IMR-90 (cell line): Measurements from ENCODE around the gene SPRED2. TPM values are rescaled to one million over a fixed set of nuclear protein-coding genes. Genes with fewer than 3 reads are reported as not detected.

Source experiments
- ATAC-seq: fragments of 200-7000 bp; cut with Tn5 transposase; 2 replicates; pipeline ENCODE4 v1.9.1; 2020; ENCODE audit warnings: low read depth, mild to moderate bottlenecking, moderate library complexity
- BruUV-seq: library from RNA; stranded (reverse); fragments of 400-500 nt; replicated peaks from 2 replicates; lab custom pipeline; 2021; lab: Mats Ljungman, UMichigan
- CTCF ChIA-PET: fragments of 300-600 bp; formaldehyde crosslinking; extraction: SDS; loops from one replicate; lab custom pipeline; 2021; ENCODE audit warnings: antibody characterized with exemption; lab: Yijun Ruan, JAX
- POLR2A ChIA-PET: fragments of 300-600 bp; sonication (Branson Sonifier 250); formaldehyde crosslinking; loops from one replicate; lab custom pipeline; 2022; ENCODE audit warnings: antibody characterized with exemption; ENCODE audit not compliant: unreplicated experiment; lab: Charles Lee
- DNase-seq: peaks from one replicate; pipeline ENCODE4 v3.0.0; 2013
- H2AFZ ChIP-seq: replicated peaks from 2 replicates; pipeline ENCODE3; 2013; ENCODE audit warnings: low read length, mild to moderate bottlenecking; ENCODE audit not compliant: poor library complexity
- H2AK5ac ChIP-seq: 2 replicates; pipeline ENCODE4 v1.6.1; 2013; ENCODE audit warnings: low read depth, low read length, inconsistent platforms
- H2AK9ac ChIP-seq: replicated peaks from 2 replicates; pipeline ENCODE3; 2013; ENCODE audit warnings: mild to moderate bottlenecking, low read depth, low read length, moderate library complexity; ENCODE audit not compliant: poor library complexity
- H2BK120ac ChIP-seq: 2 replicates; pipeline ENCODE4 v1.6.1; 2013; ENCODE audit warnings: low read depth, low read length, inconsistent platforms
- H2BK15ac ChIP-seq: 3 replicates; pipeline ENCODE4 v1.6.1; 2013; ENCODE audit warnings: low read depth, low read length, inconsistent platforms
- H2BK20ac ChIP-seq: 2 replicates; pipeline ENCODE4 v1.6.1; 2013; ENCODE audit warnings: low read depth, mild to moderate bottlenecking, inconsistent platforms, low read length, moderate library complexity
- H2BK5ac ChIP-seq: 2 replicates; pipeline ENCODE4 v1.6.1; 2013; ENCODE audit warnings: mild to moderate bottlenecking, low read depth, low read length, inconsistent platforms; ENCODE audit not compliant: poor library complexity, severe bottlenecking
- H3K14ac ChIP-seq: replicated peaks from 2 replicates; pipeline ENCODE4 v1.6.1; 2013; ENCODE audit warnings: low read depth, low read length, inconsistent platforms
- H3K18ac ChIP-seq: 2 replicates; pipeline ENCODE4 v1.6.1; 2013; ENCODE audit warnings: low read depth, low read length, control low read depth
- H3K23ac ChIP-seq: 2 replicates; pipeline ENCODE4 v1.6.1; 2013; ENCODE audit warnings: low read depth, low read length, inconsistent platforms
- H3K27ac ChIP-seq: 2 replicates; pipeline ENCODE4 v1.5.1; 2013; ENCODE audit warnings: mild to moderate bottlenecking, control low read depth, low read length; ENCODE audit not compliant: insufficient read depth
- H3K27me3 ChIP-seq: 2 replicates; pipeline ENCODE4 v1.6.1; 2013; ENCODE audit warnings: low read length; ENCODE audit not compliant: control insufficient read depth, insufficient read depth
- H3K36me3 ChIP-seq: 2 replicates; pipeline ENCODE4 v1.6.1; 2013; ENCODE audit warnings: low read length, mixed read lengths; ENCODE audit not compliant: control insufficient read depth, insufficient read depth
- H3K4ac ChIP-seq: 2 replicates; pipeline ENCODE4 v1.6.1; 2013; ENCODE audit warnings: low read depth, low read length, inconsistent platforms
- H3K4me1 ChIP-seq: 2 replicates; pipeline ENCODE4 v1.6.1; 2013; ENCODE audit warnings: low read length, mixed read lengths; ENCODE audit not compliant: control insufficient read depth, insufficient read depth
- H3K4me2 ChIP-seq: 2 replicates; pipeline ENCODE4 v1.6.1; 2013; ENCODE audit warnings: low read depth, mild to moderate bottlenecking, control low read depth, low read length, moderate library complexity
- H3K4me3 ChIP-seq: 2 replicates; pipeline ENCODE4 v1.5.1; 2013; ENCODE audit warnings: low read depth, mild to moderate bottlenecking, control low read depth, low read length, moderate library complexity; ENCODE audit not compliant: insufficient read depth
- H3K56ac ChIP-seq: 2 replicates; pipeline ENCODE4 v1.6.1; 2013; ENCODE audit warnings: low read length, inconsistent platforms; ENCODE audit not compliant: insufficient read depth; ENCODE audit errors: extremely low read depth
- H3K79me1 ChIP-seq, 2 experiments: 2 replicates each; pipeline ENCODE4 v1.6.1; 2013; ENCODE audit warnings: low read length in 2 of 2, inconsistent platforms in 1 of 2, low read depth in 1 of 2
- H3K9ac ChIP-seq: 2 replicates; pipeline ENCODE4 v1.6.1; 2013; ENCODE audit warnings: low read depth, low read length, control low read depth
- H3K9me1 ChIP-seq: 2 replicates; pipeline ENCODE4 v1.6.1; 2013; ENCODE audit warnings: low read length, inconsistent platforms; ENCODE audit not compliant: insufficient read depth
- H3K9me3 ChIP-seq: 2 replicates; pipeline ENCODE4 v1.6.1; 2013; ENCODE audit warnings: low read length; ENCODE audit not compliant: control insufficient read depth, insufficient read depth
- H4K20me1 ChIP-seq: 2 replicates; pipeline ENCODE4 v1.6.1; 2013; ENCODE audit warnings: low read length, inconsistent platforms; ENCODE audit not compliant: insufficient read depth
- H4K5ac ChIP-seq: 2 replicates; pipeline ENCODE4 v1.6.1; 2013; ENCODE audit warnings: mild to moderate bottlenecking, low read depth, low read length, control low read depth
- H4K8ac ChIP-seq, 2 experiments: 2 replicates each; pipeline ENCODE4 v1.6.1; 2013; ENCODE audit warnings: low read depth in 2 of 2, low read length in 2 of 2, control low read depth in 1 of 2, inconsistent platforms in 1 of 2
- H4K91ac ChIP-seq: 2 replicates; pipeline ENCODE4 v1.6.1; 2013; ENCODE audit warnings: low read depth, low read length, inconsistent platforms; ENCODE audit not compliant: insufficient read depth
- BHLHE40 ChIP-seq: fragments of 150-350 bp; IDR thresholded peaks from 2 replicates; pipeline ENCODE4 v1.6.1; 2016; ENCODE audit warnings: mild to moderate bottlenecking, low read depth, low read length
- CEBPB ChIP-seq: IDR thresholded peaks from 2 replicates; pipeline ENCODE4 v1.6.1; 2012; ENCODE audit warnings: low read depth, low read length, improper control_type of control experiment
- CHD1 ChIP-seq: IDR thresholded peaks from 2 replicates; pipeline ENCODE4 v1.6.1; 2012; ENCODE audit warnings: low read depth, low read length, improper control_type of control experiment
- CTCF ChIP-seq: conservative IDR thresholded peaks from 2 replicates; pipeline ENCODE4 v1.5.1; 2012; ENCODE audit warnings: mild to moderate bottlenecking, low read depth, low read length, improper control_type of control experiment
- MAZ ChIP-seq: IDR thresholded peaks from 2 replicates; pipeline ENCODE4 v1.6.1; 2012; ENCODE audit warnings: low read depth, mild to moderate bottlenecking, low read length, improper control_type of control experiment, moderate library complexity, borderline replicate concordance
- MXI1 ChIP-seq: IDR thresholded peaks from 2 replicates; pipeline ENCODE4 v1.6.1; 2012; ENCODE audit warnings: low read depth, mild to moderate bottlenecking, low read length, moderate library complexity, borderline replicate concordance
- NFE2L2 ChIP-seq: fragments of 150-350 bp; IDR thresholded peaks from 2 replicates; pipeline ENCODE4 v1.6.1; 2016; ENCODE audit warnings: low read depth, mild to moderate bottlenecking, low read length
- POLR2A ChIP-seq: IDR thresholded peaks from 2 replicates; pipeline ENCODE4 v1.6.1; 2012; ENCODE audit warnings: mild to moderate bottlenecking, low read depth, low read length
- RAD21 ChIP-seq: IDR thresholded peaks from 2 replicates; pipeline ENCODE4 v1.6.1; 2012; ENCODE audit warnings: low read length, improper control_type of control experiment
- RCOR1 ChIP-seq: IDR thresholded peaks from 2 replicates; pipeline ENCODE4 v1.6.1; 2012; ENCODE audit warnings: mild to moderate bottlenecking, low read length, improper control_type of control experiment; ENCODE audit not compliant: insufficient replicate concordance
- RFX5 ChIP-seq: IDR thresholded peaks from 2 replicates; pipeline ENCODE4 v1.8.0; 2012; ENCODE audit warnings: low read depth, mild to moderate bottlenecking, low read length, moderate library complexity
- WGBS, 2 experiments: methylation state at CpG; one replicate each; pipeline versions ENCODE4 v1.1.5 to v1.1.7; 2013; ENCODE audit warnings: missing lambda C conversion rate in 2 of 2; ENCODE audit not compliant: insufficient read length in 1 of 2; ENCODE audit errors: extremely low coverage in 2 of 2; 5-methylcytosine and 5-hydroxymethylcytosine counted together
- dilution Hi-C: fragments of 300-500 bp; cut with HindIII; formaldehyde crosslinking; loops from one replicate; pipeline ENCODE4 v1.14.3; 2018; ENCODE audit warnings: low sequenced_read_pairs; ENCODE audit not compliant: unreplicated experiment
- in situ Hi-C: fragments of 300-500 bp; cut with MboI; formaldehyde crosslinking; loops from 3 replicates; pipeline ENCODE4 v1.14.3; 2019; ENCODE audit warnings: low sequenced_read_pairs, inconsistent platforms, mixed read lengths
- intact Hi-C: fragments of 100-400 bp; cut with micrococcal nuclease; formaldehyde crosslinking; loops from 2 replicates; pipeline ENCODE4 v1.10.0; 2022
- polyA plus RNA-seq, 3 experiments: library from polyadenylated mRNA; depleted of rRNA; stranded (reverse); fragments of >200 nt; gene quantifications; 2 replicates each; pipeline ENCODE4 v1.2.3, GENCODE V29; 2012; ENCODE audit warnings: low replicate concordance in 1 of 3
- total RNA-seq: library from RNA; depleted of rRNA; stranded (reverse); fragments of >200 nt; gene quantifications from 2 replicates; pipeline ENCODE4 v1.2.3, GENCODE V29; 2012

Gene SPRED2
- total and polyA plus RNA-seq, 2 of the 4 experiments (the other 2 are of a cell fraction) = 4.8 to 18.7 TPM

- no peak overlapping the region for H3K56ac ChIP-seq
- no peak overlapping the region for H4K91ac ChIP-seq
- ATAC-seq = no peak
- H3K9me1 ChIP-seq = peaks cover 37% of the 10 kb centered on the region
- no peak for DNase-seq
- H2BK5ac ChIP-seq = no peak overlapping the region
- H3K4me1 ChIP-seq = peaks cover 15% of the 10 kb centered on the region
- H3K4me3 ChIP-seq = no peak overlapping the region
- intact Hi-C loops (no loop called here), in situ Hi-C loops (no loop called here), dilution Hi-C loops (no loop called here)
- no peak overlapping the region for H4K8ac ChIP-seq
- H3K18ac ChIP-seq = no peak overlapping the region
- no peak overlapping the region for H2AFZ ChIP-seq
- H3K79me1 ChIP-seq = peaks cover 61 to 87% of the 10 kb centered on the region in 2 experiments
- no peaks in the 10 kb centered on the region for H3K27me3 ChIP-seq
- no peak overlapping the region for H2AK9ac ChIP-seq
- H3K27ac ChIP-seq = no peak overlapping the region
- peaks cover 89% of the 10 kb centered on the region for H4K20me1 ChIP-seq
- CTCF ChIA-PET = interaction anchor here (0.6 to 0.9 kb wide), 2 partner anchors 11 to 1798 kb away, joined by 3 to 5 read pairs; no protein-coding TSS in a partner anchor
- no peak overlapping the region for H2BK120ac ChIP-seq
- H3K14ac ChIP-seq = no peak overlapping the region
- POLR2A ChIA-PET = no interaction called here
- TF ChIP-seq RCOR1 = no peak
- no peak for TF ChIP-seq NFE2L2
- no peak for TF ChIP-seq MXI1
- no peak for TF ChIP-seq CEBPB
- TF ChIP-seq CTCF = no peak
- no peak for TF ChIP-seq BHLHE40
- TF ChIP-seq RAD21 = no peak
- TF ChIP-seq MAZ = no peak
- no peak for TF ChIP-seq RFX5
- no peak for TF ChIP-seq CHD1
- no peak for TF ChIP-seq POLR2A
- no peaks in the 10 kb centered on the region for H3K9me3 ChIP-seq
- no peak overlapping the region for H3K4me2 ChIP-seq
- no CpG with 5 or more reads among the region's 3 CpGs for WGBS, 2 experiments
- no peak overlapping the region for H2BK15ac ChIP-seq
- no peak overlapping the region for H3K4ac ChIP-seq
- H2BK20ac ChIP-seq = no peak overlapping the region
- H3K23ac ChIP-seq = no peak overlapping the region
- H3K9ac ChIP-seq = no peak overlapping the region
- BruUV-seq = no TSS peak
- H3K36me3 ChIP-seq = no peaks in the 10 kb centered on the region
- no peak overlapping the region for H4K5ac ChIP-seq
- H2AK5ac ChIP-seq = no peak overlapping the region
Observed at GRCh38 chr2:65417509-65418085, 14.8 kb downstream of the SPRED2 start.
